Measurements from ENCODE around the gene MON1A.
"Not testable (repeated sequence)": the region's sequence is repeated elsewhere in the genome, so short reads cannot be mapped to it uniquely, and the experiment has no call there.

Gene MON1A

DNA sequence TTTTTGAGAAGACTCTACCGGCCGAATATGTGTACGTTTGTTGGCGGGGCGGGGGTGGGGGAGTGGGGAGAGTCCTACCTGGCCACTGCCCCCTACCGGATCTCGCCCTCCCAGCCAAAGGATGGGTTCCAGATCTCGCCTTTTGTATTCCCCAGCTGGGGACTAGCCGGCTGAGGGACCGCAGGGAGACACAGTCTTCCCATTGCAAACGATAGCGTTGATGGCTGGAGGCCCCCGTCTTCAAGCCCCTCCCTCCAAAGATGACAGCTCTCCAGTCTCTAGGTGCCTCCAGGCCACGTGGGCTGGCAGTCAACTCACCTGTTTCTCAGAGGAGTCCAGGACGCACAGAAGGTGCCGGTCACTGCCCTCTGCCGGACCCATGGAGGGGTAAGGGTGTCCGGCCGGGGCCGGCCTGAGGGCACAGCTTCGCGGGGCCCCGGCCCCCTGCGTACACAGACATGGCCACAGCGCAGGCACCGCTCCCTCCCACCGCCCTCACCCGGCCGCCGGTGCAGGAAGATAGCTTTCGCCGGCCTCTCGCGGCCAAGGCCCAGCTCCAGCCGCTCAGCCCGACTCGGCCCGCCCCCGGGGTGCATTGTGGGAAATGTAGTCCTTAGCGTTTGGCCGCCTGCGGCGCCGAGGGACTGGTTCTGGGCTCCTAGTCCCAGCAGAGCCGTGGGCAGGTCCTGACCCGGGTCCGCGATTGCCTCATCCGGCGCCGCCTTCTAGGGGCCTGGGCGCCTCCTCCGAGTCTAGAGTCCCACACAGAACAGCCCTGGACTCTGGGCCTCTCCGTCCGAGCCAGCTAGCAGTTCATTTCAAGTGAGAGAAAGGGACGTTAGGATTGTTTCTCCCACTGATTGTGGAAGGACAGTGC lies at the start of gene MON1A:
TSS of gene MON1A (minus strand) at position 521 of the 877 bp plus-strand sequence. CDS start 16,465 bp downstream, outside the sequence.
- DNase-seq: peak; percentile 90

- no peak for DNase-seq
Observed at GRCh38 chr3:49976942-49977341, 47.3 kb upstream of the MON1A start.

DNA sequence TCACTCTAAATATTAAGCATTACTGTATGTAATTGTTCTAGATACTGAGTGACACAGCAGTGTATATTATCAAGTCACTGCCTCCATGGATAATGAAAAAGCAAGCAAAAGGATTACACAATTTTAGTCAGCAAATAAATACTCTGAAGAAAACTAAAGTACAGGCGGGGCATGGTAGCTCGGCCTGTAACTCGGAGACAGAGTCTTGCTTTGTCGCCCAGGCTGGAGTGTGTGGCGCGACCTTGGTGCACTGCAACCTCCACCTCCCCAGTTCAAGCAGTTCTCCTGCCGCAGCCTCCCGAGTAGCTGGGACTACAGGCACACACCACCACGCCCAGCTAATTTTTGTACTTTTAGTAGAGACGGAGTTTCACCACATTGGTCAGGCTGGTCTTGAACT lies 43.0 kb upstream of the MON1A start:
- DNase-seq: no peak

DNA sequence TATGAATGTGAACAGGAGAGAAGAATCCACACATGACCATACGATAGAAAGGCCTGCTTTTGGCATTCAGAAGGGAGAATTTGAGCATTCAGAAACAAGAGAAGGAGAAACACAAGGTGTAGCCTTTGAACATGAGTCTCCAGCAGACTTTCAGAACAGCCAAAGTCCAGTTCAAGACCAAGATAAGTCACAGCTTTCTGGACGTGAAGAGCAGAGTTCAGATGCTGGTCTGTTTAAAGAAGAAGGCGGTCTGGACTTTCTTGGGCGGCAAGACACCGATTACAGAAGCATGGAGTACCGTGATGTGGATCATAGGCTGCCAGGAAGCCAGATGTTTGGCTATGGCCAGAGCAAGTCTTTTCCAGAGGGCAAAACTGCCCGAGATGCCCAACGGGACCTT lies 38.7 kb upstream of the MON1A start:
- DNase-seq: no peak

DNA sequence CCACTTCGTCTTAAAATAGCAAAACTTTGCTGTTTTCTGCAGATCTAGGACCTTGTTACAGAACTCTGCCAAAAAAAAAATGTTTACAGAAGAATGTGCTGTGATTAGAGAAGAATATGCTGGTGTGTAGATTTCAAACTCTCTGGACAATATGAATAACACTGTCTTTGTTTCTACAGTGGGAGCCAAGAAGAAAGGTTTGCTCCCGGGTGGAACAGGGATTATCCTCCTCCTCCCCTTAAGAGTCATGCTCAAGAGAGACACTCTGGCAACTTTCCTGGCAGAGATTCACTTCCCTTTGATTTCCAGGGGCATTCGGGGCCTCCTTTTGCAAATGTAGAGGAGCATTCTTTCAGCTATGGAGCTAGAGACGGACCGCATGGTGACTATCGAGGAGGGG lies 37.7 kb upstream of the MON1A start:
- no peak for DNase-seq

DNA sequence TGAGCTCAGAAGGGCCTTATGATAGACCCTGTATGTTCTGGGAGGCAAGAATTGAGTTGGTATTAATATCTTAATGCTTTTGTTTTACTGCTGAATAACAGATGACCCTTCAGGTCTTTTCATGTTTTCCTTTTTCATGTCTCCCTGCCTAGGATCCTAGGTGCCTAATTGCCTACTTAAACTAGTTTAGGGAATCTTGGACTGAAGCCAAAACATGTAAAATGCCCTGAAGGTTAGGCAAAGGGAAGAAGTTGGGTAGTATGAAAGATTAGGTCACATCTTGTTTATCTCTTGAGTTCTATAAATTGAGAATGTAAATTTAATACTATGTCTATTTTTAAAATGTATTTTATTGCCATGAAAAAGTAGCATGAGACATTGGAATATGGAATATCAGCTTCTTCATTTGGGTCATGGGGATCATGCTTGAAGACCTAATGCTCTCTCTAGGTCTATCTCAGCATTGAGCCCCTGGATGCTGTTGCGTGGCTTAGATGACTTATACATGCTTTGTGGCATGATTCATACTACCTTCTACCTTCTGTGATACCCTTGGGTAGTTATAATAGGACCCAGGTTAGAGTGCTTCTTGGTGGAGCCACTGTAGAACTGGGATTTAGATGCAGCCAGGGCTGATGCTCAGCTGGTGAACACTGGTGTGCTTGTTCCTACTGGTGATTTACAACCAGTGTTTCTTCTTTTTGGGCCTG lies 36.8 kb upstream of the MON1A start:
- no peak for DNase-seq

DNA sequence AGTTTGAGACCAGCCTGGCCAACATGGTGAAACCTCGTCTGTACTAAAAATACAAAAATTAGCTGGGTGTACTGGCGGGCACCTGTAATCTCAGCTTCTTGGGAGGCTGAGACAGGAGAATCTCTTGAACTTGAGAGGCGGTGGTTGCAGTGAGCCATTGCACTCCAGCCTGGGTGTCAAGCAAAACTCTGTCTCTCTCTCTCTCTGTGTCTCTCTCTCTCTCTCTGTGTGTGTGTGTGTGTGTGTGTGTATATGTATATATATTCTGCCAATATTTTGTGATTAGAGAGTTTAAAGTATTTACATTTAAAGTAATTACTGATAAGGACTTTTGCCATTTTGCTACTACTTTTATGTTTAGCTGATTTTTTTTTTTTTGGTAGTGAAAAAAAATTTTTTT lies 26.0 kb upstream of the MON1A start:
- DNase-seq: no peak

DNA sequence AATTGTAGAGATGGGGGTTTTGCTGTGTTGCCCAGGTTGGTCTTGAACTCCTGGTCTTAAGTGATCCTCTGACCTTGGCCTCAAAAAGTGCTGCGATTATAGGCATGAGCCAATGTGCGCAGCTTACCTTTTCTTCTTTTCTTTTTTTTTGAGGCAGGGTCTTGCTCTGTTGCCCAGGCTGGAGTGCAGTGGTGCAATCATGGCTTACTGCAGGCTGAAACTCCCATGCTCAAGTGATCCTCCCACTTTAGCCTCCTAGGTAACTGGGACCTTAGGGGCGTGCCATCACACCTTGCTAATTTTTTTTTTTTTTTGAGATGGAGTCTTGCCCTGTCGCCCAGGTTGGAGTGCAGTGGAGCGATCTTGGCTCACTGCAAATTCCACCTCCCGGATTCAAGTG lies 23.3 kb upstream of the MON1A start:
- no peak for DNase-seq

DNA sequence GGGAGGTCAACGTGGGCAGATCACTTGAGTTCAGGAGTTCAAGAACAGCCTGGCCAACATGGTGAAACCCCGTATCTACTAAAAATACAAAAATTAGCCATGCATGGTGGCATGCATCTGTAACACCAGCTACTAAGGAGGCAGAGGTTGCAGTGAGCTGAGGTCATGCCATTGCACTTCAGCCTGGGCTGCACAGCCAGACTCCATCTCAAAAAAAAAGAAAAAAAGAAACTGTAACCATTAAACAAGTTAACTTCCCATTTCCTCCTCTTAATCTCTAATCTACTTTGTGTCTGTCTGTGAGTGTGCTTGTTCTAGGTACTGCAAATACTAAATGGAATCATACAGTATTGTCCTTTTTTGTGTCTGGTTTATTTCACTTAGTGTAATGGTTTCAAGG lies 13.0 kb upstream of the MON1A start:
- DNase-seq: no peak

DNA sequence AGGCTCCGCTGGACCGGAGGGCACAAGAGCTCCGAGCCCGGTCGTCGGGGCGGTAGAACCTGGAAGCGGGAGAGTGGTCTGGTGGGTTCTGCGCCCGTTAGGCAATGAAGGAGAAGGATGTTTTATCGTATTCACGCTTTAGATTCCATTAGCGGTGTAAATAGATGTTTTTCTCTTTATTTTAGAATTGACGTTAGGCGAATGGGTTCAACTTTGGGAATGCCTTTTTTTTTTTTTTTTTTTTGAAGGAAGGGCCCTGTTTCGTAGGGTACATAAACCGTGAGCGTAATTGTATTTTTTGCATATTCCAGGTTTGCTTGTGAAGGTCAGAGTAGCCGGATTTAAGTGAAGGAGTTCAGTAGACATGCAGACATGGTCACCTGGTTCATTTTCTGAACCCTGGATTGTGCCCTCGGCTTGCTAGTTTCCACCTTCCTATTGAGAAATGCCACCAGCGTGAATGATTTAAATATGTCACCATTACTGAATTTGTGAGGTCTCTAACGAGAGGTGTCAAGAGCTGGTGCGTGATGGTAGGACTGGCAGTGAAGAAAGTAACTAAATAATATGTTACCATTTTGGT lies 11.1 kb upstream of the MON1A start:
- DNase-seq: no peak

- peak; percentile 97 for DNase-seq
Observed at GRCh38 chr3:49939858-49940666, 10.5 kb upstream of the MON1A start, which contains the start of gene RBM6. Gene RBM6 (plus strand): TSS chr3:49940150. CDS start chr3:49962642, 22,492 bp downstream.

GRCh38 chr3:49937090-49937489 lies 7.5 kb upstream of the MON1A start:
- DNase-seq: no peak

- not testable (repeated sequence) for DNase-seq
Observed at GRCh38 chr3:49932281-49932680, 2.7 kb upstream of the MON1A start.

- DNase-seq: no peak
Observed at GRCh38 chr3:49930922-49931321, 1.3 kb upstream of the MON1A start.

DNA sequence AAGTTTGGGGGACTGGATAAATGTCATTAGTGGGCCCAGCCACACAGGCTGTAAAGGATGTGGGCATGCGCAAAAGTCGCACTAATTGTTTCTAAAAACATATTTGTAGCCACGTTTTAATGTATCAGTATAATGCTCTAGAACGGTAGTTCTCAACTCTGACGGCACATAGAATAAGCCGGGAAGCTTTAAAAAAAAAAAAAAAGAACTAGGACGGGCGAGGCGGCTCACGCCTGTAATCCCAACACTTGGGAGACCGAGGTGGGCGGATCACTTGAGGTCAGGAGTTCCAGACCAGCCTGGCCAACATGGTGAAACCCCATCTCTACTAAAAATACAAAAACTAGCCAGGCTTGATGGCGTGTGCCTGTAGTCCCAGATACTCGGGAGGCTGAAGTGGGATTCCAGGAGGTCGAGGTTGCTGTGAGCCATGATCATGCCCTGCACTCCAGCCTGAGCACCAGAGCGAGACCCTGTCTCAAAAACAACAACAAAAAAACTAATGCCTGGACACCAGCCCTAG lies 618 bp upstream of the MON1A start:
- DNase-seq: no peak

DNA sequence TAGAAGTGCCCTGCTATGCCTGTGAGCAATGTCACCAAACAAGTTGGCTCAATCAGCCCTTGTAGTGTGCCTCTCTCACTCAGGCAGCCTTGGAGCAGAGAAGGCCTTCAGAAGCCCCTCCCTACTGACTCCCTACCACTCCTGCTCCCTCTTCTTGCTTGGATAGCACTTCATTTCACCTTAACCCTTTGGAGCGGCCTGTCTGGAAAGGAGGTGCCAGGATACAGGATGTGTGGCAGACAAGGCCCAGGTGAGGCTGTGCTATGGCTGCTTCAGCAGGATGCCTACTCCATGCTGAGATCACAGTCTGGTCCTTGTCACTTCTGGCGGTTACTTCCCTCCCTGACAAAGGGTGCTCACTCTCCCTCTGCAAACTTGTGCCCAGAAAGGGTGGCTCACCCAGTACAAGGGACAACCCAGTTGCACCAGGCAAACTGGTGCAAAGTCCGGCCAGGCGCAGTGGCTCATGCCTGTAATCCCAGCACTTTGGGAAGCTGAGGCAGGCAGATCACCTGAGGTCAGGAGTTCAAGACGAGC lies 1.1 kb downstream of the MON1A start:
- no peak for DNase-seq

GRCh38 chr3:49927798-49928197 lies 1.8 kb downstream of the MON1A start:
- no peak for DNase-seq

DNA sequence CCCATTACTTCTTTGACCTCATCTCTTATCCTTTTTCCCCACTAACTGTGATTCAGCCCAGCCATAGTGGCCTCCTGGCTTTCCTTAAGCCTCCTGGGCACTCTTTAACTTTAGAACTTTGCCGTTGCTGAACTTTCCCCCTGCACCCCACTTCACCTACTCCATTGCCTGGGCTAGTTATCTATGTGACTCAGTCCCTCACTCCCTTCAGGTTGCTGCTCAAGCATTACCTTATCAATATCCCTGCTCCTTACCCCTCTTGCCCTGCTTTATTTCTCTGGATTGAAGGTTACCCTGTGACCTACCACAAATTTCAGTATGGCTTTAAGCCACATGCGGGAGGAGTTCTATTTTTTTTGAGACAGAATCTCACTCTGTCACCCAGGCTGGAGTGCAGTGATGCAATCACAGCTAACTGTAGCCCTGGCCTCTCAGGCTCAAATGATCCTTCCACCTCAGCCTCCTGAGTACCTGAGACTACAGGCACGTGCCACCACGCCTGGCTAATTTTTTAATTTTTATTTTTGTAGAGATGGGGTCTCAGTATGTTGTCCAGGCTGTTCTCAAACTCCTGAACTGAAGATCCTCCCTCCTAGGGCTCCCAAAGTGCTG lies 3.4 kb downstream of the MON1A start:
- no peak for DNase-seq

DNA sequence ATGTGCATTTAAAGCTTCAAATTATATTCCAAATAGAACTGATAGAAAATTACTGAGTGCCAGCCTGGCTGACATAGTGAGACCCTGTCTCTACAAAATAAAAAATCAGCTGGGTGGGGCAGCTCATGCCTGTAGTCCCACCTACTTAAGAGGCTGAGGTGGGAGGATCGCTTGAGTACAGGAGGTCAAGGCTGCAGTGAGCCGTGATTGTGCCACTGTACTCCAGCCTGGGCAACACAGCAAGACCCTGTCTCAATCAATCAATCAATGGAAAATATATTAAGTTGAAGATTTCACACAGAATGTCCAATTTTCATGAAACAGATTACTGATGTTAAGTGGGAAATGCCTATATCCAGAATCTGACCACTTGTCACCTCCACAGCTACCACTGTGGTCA lies 4.1 kb downstream of the MON1A start:
- DNase-seq: no peak

DNA sequence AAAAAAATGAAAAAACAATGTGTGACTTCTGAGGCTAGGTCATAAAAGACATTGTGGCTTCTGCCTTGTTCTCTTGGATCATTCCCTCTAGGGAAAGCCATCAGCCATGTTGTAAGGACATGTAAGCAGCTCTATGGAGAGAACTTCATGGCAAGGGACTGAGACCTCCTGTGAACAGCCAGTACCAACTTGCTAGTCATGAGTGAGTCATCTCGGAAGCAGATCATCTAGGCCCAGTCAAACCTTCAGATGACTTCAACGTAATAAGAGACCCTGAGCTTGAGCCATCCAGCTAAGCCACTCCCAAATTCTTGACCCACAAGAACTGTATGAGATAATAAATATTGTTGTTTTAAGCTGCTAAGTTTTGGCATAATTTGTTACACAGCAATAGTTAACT lies 4.9 kb downstream of the MON1A start:
- DNase-seq: peak; percentile 73

GRCh38 chr3:49917806-49918590 lies 11.6 kb downstream of the MON1A start:
- DNase-seq: not testable (repeated sequence)
